Gastroesophageal sphincter (tissue), 4 donors: ENCODE data around the gene LRRC28. TPM values are rescaled to one million over a fixed set of nuclear protein-coding genes. Genes with fewer than 3 reads are reported as not detected.

Experiments
- ATAC-seq: fragments of 150-250 bp; one replicate; pipeline ENCODE4 v1.9.1; 2016; ENCODE audit warnings: mild to moderate bottlenecking, moderate library complexity
- H3K27ac ChIP-seq, 4 donors: fragments of 200-600 bp; sonication (generic) in 3 of 4; 1 replicate in 3 of 4; 2 replicates in 1 of 4; pipeline ENCODE4 v1.5.1; 2016 to 2019
- H3K27me3 ChIP-seq: fragments of 200-600 bp; sonication (generic); one replicate; pipeline ENCODE4 v1.5.1; 2019
- H3K36me3 ChIP-seq, 2 donors: fragments of 200-600 bp; sonication (generic); one replicate each; pipeline ENCODE4 v1.5.1; 2019; ENCODE audit warnings: control low read depth in 1 of 2
- H3K4me1 ChIP-seq, 3 donors: fragments of 200-600 bp; sonication (generic); 1 replicate in 2 of 3; 2 replicates in 1 of 3; pipeline ENCODE4 v1.5.1; 2016 to 2019; ENCODE audit warnings: control low read depth in 2 of 3
- H3K4me3 ChIP-seq, 2 donors: fragments of 200-600 bp; sonication (generic); one replicate each; pipeline ENCODE4 v1.5.1; 2019; ENCODE audit warnings: mild to moderate bottlenecking in 1 of 2, moderate library complexity in 1 of 2
- H3K9me3 ChIP-seq, 3 donors: fragments of 200-600 bp; sonication (generic); one replicate each; pipeline ENCODE4 v1.5.1; 2017 to 2019; ENCODE audit warnings: control low read depth in 2 of 3
- EP300 ChIP-seq: sonication (generic); formaldehyde crosslinking; IDR thresholded peaks from one replicate; pipeline ENCODE4 v1.6.1; 2017; ENCODE audit warnings: antibody characterized with exemption, mild to moderate bottlenecking
- POLR2A ChIP-seq, 2 donors: fragments of 450-650 bp; IDR thresholded peaks; one replicate each; pipeline ENCODE4 v1.6.1; 2017; ENCODE audit warnings: antibody characterized with exemption in 2 of 2, mild to moderate bottlenecking in 2 of 2, moderate library complexity in 1 of 2
- POLR2AphosphoS5 ChIP-seq: sonication (generic); formaldehyde crosslinking; IDR thresholded peaks from one replicate; pipeline ENCODE4 v1.6.1; 2017; ENCODE audit warnings: antibody characterized with exemption
- WGBS, 2 donors: methylation state at CpG; one replicate each; pipeline ENCODE4 v1.1.5; 2018; ENCODE audit warnings: low coverage in 1 of 2; 5-methylcytosine and 5-hydroxymethylcytosine counted together
- total RNA-seq, 4 donors: library from RNA; depleted of rRNA; stranded (reverse); fragments of >200 nt; gene quantifications; one replicate each; pipeline ENCODE4 v1.1.0, GENCODE V29; 2016
- TF ChIP-seq, protein P1 (sequence below), 4 experiments: fragments of 200-600 bp in 2 of 4; fragments of 450-650 bp in 2 of 4; sonication (generic) in 1 of 4; IDR thresholded peaks; one replicate each; pipeline ENCODE4 v1.5.1; 2017 to 2019; ENCODE audit warnings: antibody characterized with exemption in 4 of 4, mild to moderate bottlenecking in 2 of 4, moderate library complexity in 2 of 4

LRRC28 gene
- total RNA-seq, 4 donors from 2014 or later, result 26.1 to 47.2 (median 28.5) TPM

- H3K36me3 ChIP-seq, result no peaks in the 10 kb centered on the region
- 80 to 83% methylated on average over 1 to 3 of the region's 3 CpGs for WGBS, 2 donors
- H3K27ac ChIP-seq, result no peak overlapping the region
- no peak overlapping the region for H3K4me3 ChIP-seq
- ATAC-seq, result no peak
- TF ChIP-seq EP300 (no peak), POLR2AphosphoS5 (no peak)
- TF ChIP-seq, protein P1, sequence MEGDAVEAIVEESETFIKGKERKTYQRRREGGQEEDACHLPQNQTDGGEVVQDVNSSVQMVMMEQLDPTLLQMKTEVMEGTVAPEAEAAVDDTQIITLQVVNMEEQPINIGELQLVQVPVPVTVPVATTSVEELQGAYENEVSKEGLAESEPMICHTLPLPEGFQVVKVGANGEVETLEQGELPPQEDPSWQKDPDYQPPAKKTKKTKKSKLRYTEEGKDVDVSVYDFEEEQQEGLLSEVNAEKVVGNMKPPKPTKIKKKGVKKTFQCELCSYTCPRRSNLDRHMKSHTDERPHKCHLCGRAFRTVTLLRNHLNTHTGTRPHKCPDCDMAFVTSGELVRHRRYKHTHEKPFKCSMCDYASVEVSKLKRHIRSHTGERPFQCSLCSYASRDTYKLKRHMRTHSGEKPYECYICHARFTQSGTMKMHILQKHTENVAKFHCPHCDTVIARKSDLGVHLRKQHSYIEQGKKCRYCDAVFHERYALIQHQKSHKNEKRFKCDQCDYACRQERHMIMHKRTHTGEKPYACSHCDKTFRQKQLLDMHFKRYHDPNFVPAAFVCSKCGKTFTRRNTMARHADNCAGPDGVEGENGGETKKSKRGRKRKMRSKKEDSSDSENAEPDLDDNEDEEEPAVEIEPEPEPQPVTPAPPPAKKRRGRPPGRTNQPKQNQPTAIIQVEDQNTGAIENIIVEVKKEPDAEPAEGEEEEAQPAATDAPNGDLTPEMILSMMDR (IDR thresholded peaks at IDR 0.05), result no peak
- H3K4me1 ChIP-seq, result peaks cover 0 to 10% (median 0%) of the 10 kb centered on the region in 3 donors
- no peaks in the 10 kb centered on the region for H3K9me3 ChIP-seq
- H3K27me3 ChIP-seq, result no peaks in the 10 kb centered on the region
Observed at GRCh38 chr15:99279290-99279689, 28.0 kb downstream of the LRRC28 start.

DNA sequence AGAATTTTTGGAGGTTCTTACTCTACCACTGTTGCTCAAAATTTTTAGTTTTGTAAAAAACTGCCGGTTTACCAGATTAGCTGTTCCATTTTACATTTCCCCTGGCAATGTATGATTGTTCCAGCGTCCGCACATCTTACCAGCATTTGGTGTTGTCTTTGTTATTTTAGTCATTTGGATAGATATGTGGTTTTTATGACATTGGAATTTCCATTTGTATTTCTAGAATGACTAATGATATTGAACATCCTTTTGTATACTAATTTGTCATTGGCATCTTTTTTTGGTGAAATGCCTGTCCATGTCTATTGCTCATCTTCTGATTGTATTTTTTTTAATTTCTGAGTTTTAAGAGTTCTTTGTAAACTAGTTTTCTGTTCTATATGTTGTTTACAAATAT lies 28.5 kb downstream of the LRRC28 start:
- H3K27ac ChIP-seq, result no peak overlapping the region

GRCh38 chr15:99282121-99282520 lies 30.8 kb downstream of the LRRC28 start:
- no peak overlapping the region for H3K27ac ChIP-seq
- H3K4me3 ChIP-seq, result no peak overlapping the region
- H3K9me3 ChIP-seq, result no peaks in the 10 kb centered on the region
- no peaks in the 10 kb centered on the region for H3K36me3 ChIP-seq
- TF ChIP-seq EP300 (no peak), POLR2A (IDR thresholded peaks at IDR 0.05) (no peak), POLR2AphosphoS5 (no peak)
- TF ChIP-seq, protein P1 (IDR thresholded peaks at IDR 0.05), result no peak
- H3K27me3 ChIP-seq, result no peaks in the 10 kb centered on the region
- H3K4me1 ChIP-seq, result peaks cover 0 to 10% (median 0%) of the 10 kb centered on the region in 3 donors
- ATAC-seq, result no peak

More for the DNA sequence above, 28.5 kb downstream of the LRRC28 start:
- no peak for TF ChIP-seq EP300
- no peak for TF ChIP-seq POLR2A (IDR thresholded peaks at IDR 0.05)
- H3K4me3 ChIP-seq, result no peak overlapping the region
- H3K36me3 ChIP-seq, result no peaks in the 10 kb centered on the region
- no peaks in the 10 kb centered on the region for H3K9me3 ChIP-seq
- H3K4me1 ChIP-seq, result peaks cover 0 to 10% (median 0%) of the 10 kb centered on the region in 3 donors
- H3K27me3 ChIP-seq, result no peaks in the 10 kb centered on the region
- 88 to 100% methylated on average over 2 to 3 of the region's 3 CpGs for WGBS, 2 donors
- ATAC-seq, result no peak

DNA sequence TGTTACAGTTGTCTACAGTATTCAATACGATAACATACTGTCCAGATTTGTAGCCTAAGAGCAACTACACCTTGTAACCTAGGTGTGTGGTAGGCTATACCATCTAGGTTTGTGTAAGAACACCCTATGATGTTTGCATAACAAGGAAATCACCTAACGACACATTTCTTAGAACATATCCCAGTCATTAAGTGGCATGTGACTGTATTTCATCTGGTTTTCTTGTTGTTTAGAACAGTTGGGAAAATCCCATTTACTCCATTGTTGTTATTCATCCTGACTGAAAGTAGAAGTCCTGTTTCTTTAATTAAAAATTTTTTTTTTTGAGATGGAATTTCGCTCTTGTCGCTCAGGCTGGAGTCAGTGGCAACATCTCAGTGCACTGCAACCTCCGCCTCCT lies 31.3 kb downstream of the LRRC28 start:
- H3K4me1 ChIP-seq, result peaks cover 0 to 10% (median 0%) of the 10 kb centered on the region in 3 donors
- no peaks in the 10 kb centered on the region for H3K9me3 ChIP-seq
- H3K4me3 ChIP-seq, result no peak overlapping the region
- H3K27me3 ChIP-seq, result no peaks in the 10 kb centered on the region
- no peaks in the 10 kb centered on the region for H3K36me3 ChIP-seq
- ATAC-seq, result no peak
- TF ChIP-seq EP300, result no peak
- TF ChIP-seq POLR2A (IDR thresholded peaks at IDR 0.05), result no peak
- TF ChIP-seq, protein P1 (IDR thresholded peaks at IDR 0.05), result no peak
- TF ChIP-seq POLR2AphosphoS5, result no peak
- no peak overlapping the region for H3K27ac ChIP-seq
- 88 to 98% methylated on average over 5 of the region's 5 CpGs for WGBS, 2 donors

- H3K4me1 ChIP-seq, result peaks cover 0 to 10% (median 0%) of the 10 kb centered on the region in 3 donors
- H3K36me3 ChIP-seq, result peaks cover 0 to 3% of the 10 kb centered on the region in 2 donors
- no peak for ATAC-seq
- H3K9me3 ChIP-seq, result no peaks in the 10 kb centered on the region
- TF ChIP-seq EP300 (no peak), POLR2A (IDR thresholded peaks at IDR 0.05) (no peak), POLR2AphosphoS5 (no peak)
- TF ChIP-seq, protein P1 (IDR thresholded peaks at IDR 0.05), result no peak
- H3K27me3 ChIP-seq, result no peaks in the 10 kb centered on the region
- H3K27ac ChIP-seq, result no peak overlapping the region
- no peak overlapping the region for H3K4me3 ChIP-seq
Observed at GRCh38 chr15:99283717-99284116, 32.4 kb downstream of the LRRC28 start.

- H3K4me3 ChIP-seq, result no peak overlapping the region
- peaks cover 0 to 8% (median 0%) of the 10 kb centered on the region in 3 donors for H3K4me1 ChIP-seq
- no peaks in the 10 kb centered on the region for H3K27me3 ChIP-seq
- TF ChIP-seq POLR2AphosphoS5, result no peak
- TF ChIP-seq POLR2A (IDR thresholded peaks at IDR 0.05), result no peak
- TF ChIP-seq EP300, result no peak
- TF ChIP-seq, protein P1 (IDR thresholded peaks at IDR 0.05), result no peak
- H3K36me3 ChIP-seq, result peaks cover 0 to 20% of the 10 kb centered on the region in 2 donors
- no peak overlapping the region for H3K27ac ChIP-seq
- no peak for ATAC-seq
- H3K9me3 ChIP-seq, result no peaks in the 10 kb centered on the region
Observed at GRCh38 chr15:99291643-99292042, 40.4 kb downstream of the LRRC28 start.
